CD4-positive, alpha-beta T cell (primary cell): Measurements from ENCODE around the gene C8B. TPM values are rescaled to one million over a fixed set of nuclear protein-coding genes. Genes with fewer than 3 reads are reported as not detected.

Experiments
- ATAC-seq: fragments of 200-7000 bp; cut with Tn5 transposase; one replicate; pipeline ENCODE4 v1.10.0; 2022; ENCODE audit warnings: mild to moderate bottlenecking; ENCODE audit not compliant: poor library complexity
- CTCF ChIA-PET: fragments of 350-600 bp; sonication (Branson Sonifier 250); formaldehyde crosslinking; loops from one replicate; lab custom pipeline; 2021; ENCODE audit warnings: antibody characterized with exemption, inconsistent platforms; lab: Charles Lee
- POLR2A ChIA-PET: fragments of 350-600 bp; sonication (Branson Sonifier 250); formaldehyde crosslinking; loops from one replicate; lab custom pipeline; 2021; ENCODE audit warnings: antibody characterized with exemption, inconsistent platforms; lab: Charles Lee
- DNase-seq, 14 experiments: peaks; one replicate each; pipeline ENCODE4 v3.0.0-alpha.2; 2013 to 2020; ENCODE audit warnings: mixed read lengths in 2 of 14
- H3K27ac ChIP-seq, 2 donors: one replicate each; pipeline versions ENCODE4 v1.5.1 to v1.7.0; 2013; ENCODE audit warnings: low read length in 2 of 2, low read depth in 1 of 2, mild to moderate bottlenecking in 1 of 2
- H3K27me3 ChIP-seq, 2 experiments: 1 replicate in 1 of 2; 2 replicates in 1 of 2; pipeline versions ENCODE4 v1.6.1 to v1.7.0; 2013; ENCODE audit warnings: low read length in 2 of 2, control low read depth in 1 of 2, mild to moderate bottlenecking in 1 of 2, moderate library complexity in 1 of 2; ENCODE audit not compliant: insufficient read depth in 2 of 2, control insufficient read depth in 1 of 2
- H3K36me3 ChIP-seq: one replicate; pipeline ENCODE4 v1.6.1; 2013; ENCODE audit warnings: low read length, control low read depth; ENCODE audit not compliant: insufficient read depth
- H3K4me1 ChIP-seq: one replicate; pipeline ENCODE4 v1.6.1; 2013; ENCODE audit warnings: low read length, control low read depth; ENCODE audit not compliant: insufficient read depth
- H3K4me3 ChIP-seq: one replicate; pipeline ENCODE4 v1.5.1; 2013; ENCODE audit warnings: mild to moderate bottlenecking, low read length, moderate library complexity
- H3K9me3 ChIP-seq, 2 experiments: 1 replicate in 1 of 2; 2 replicates in 1 of 2; pipeline versions ENCODE4 v1.6.1 to v1.7.0; 2013; ENCODE audit warnings: low read length in 2 of 2, mild to moderate bottlenecking in 2 of 2, control low read depth in 1 of 2, moderate library complexity in 1 of 2; ENCODE audit not compliant: control insufficient read depth in 1 of 2, insufficient read depth in 1 of 2
- H3K27ac Mint-ChIP-seq: one replicate; pipeline ENCODE4 v1.8.0; 2020; ENCODE audit warnings: mixed read lengths
- H3K27me3 Mint-ChIP-seq: one replicate; pipeline ENCODE4 v1.8.0; 2021; ENCODE audit warnings: mixed read lengths
- H3K36me3 Mint-ChIP-seq: one replicate; pipeline ENCODE4 v1.8.0; 2021; ENCODE audit warnings: low read depth, mixed read lengths
- H3K4me1 Mint-ChIP-seq: one replicate; pipeline ENCODE4 v1.8.0; 2021; ENCODE audit warnings: low read depth, mixed read lengths
- H3K4me3 Mint-ChIP-seq: one replicate; pipeline ENCODE4 v1.8.0; 2020; ENCODE audit warnings: mild to moderate bottlenecking, mixed read lengths
- H3K9me3 Mint-ChIP-seq: one replicate; pipeline ENCODE4 v1.8.0; 2020; ENCODE audit warnings: mixed read lengths
- intact Hi-C, 2 experiments: fragments of 100-400 bp; cut with DNase I in 1 of 2; cut with micrococcal nuclease in 1 of 2; formaldehyde crosslinking; loops; one replicate each; pipeline versions ENCODE4 v1.15.1 to v1.9.0; 2023 to 2025; cut with DNase I, micrococcal nuclease
- total RNA-seq, 174 experiments: library from RNA in 2 of 174; stranded (reverse) in 2 of 174; gene quantifications; one replicate each; pipeline ENCODE4 v1.2.3 and lab custom pipeline; 2021 to 2026
- TF ChIP-seq, protein P1 (sequence below): fragments of 200-600 bp; IDR thresholded peaks from one replicate; pipeline ENCODE4 v1.8.0; 2022; ENCODE audit warnings: antibody characterized with exemption, mild to moderate bottlenecking

The C8B gene
- total RNA-seq, 2 experiments from 2014 or later, result not detected

DNA sequence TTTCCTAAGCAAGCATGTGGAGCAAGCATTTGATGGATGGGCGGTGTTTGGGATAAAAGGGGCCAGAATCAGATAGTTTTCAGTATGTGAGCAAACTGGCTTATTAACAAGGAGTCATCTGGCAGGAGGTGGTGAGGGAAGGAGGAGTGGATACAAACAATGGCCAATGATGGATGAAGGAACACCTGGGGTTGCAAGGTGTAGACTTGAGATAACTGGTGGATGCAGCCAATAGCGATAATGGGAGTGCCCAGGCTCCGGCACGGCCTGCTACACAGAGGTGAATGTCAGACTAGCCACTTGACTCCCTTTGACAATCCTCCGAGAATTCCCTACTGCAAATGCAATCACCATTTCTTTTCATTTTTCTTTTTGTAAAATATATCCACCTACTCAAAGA is 41.7 kb downstream of the C8B start:
- Mint-ChIP-seq H3K9me3 (no peaks in the 10 kb centered on the region), H3K27me3 (peaks cover 30% of the 10 kb centered on the region), H3K36me3 (no peaks in the 10 kb centered on the region), H3K4me3 (no peak overlapping the region), H3K27ac (no peak overlapping the region), H3K4me1 (no peaks in the 10 kb centered on the region)
- ATAC-seq (no peak), DNase-seq (no peak)
- no peaks in the 10 kb centered on the region for H3K27me3 ChIP-seq
- POLR2A ChIA-PET, result no interaction called here
- no peaks in the 10 kb centered on the region for H3K4me1 ChIP-seq
- no peak overlapping the region for H3K4me3 ChIP-seq
- CTCF ChIA-PET, result no interaction called here
- no peaks in the 10 kb centered on the region for H3K9me3 ChIP-seq
- intact Hi-C loops, result loop anchor here in 1 of 2 experiments (10.0 kb wide), 1 partner anchor 59 kb away; no protein-coding TSS in a partner anchor
- TF ChIP-seq, protein P1, sequence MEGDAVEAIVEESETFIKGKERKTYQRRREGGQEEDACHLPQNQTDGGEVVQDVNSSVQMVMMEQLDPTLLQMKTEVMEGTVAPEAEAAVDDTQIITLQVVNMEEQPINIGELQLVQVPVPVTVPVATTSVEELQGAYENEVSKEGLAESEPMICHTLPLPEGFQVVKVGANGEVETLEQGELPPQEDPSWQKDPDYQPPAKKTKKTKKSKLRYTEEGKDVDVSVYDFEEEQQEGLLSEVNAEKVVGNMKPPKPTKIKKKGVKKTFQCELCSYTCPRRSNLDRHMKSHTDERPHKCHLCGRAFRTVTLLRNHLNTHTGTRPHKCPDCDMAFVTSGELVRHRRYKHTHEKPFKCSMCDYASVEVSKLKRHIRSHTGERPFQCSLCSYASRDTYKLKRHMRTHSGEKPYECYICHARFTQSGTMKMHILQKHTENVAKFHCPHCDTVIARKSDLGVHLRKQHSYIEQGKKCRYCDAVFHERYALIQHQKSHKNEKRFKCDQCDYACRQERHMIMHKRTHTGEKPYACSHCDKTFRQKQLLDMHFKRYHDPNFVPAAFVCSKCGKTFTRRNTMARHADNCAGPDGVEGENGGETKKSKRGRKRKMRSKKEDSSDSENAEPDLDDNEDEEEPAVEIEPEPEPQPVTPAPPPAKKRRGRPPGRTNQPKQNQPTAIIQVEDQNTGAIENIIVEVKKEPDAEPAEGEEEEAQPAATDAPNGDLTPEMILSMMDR, result no peak
- H3K36me3 ChIP-seq, result no peaks in the 10 kb centered on the region
- H3K27ac ChIP-seq, result no peak overlapping the region

DNA sequence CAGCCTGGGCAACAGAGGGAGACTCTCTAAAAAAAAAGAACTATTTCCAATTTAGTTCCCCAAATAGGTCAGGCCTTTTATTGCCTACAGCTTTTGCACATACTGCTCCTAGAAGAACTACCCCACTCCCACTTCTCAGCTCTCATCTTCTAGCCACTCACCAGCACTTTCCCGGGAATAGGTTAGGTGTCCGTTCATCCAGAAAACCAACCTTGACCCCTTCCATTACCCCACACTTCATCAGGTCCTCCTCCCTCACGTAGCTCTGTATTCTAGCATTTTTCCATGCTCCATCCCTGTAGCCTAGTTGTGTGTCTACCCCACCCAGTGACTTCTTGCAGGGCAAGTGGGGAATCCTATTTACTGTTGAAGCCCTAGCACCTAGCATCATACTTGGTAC is 42.6 kb downstream of the C8B start:
- DNase-seq (no peak), ATAC-seq (no peak)
- ChIA-PET POLR2A (no interaction called here), CTCF (no interaction called here)
- H3K27ac ChIP-seq, result no peak overlapping the region
- H3K36me3 ChIP-seq, result no peaks in the 10 kb centered on the region
- no peaks in the 10 kb centered on the region for H3K4me1 ChIP-seq
- Mint-ChIP-seq H3K4me1 (no peaks in the 10 kb centered on the region), H3K27me3 (peaks cover 30% of the 10 kb centered on the region), H3K4me3 (no peak overlapping the region), H3K36me3 (no peaks in the 10 kb centered on the region), H3K27ac (no peak overlapping the region), H3K9me3 (no peaks in the 10 kb centered on the region)
- intact Hi-C loops, result loop anchor here in 1 of 2 experiments (10.0 kb wide), 1 partner anchor 58 kb away; no protein-coding TSS in a partner anchor
- H3K27me3 ChIP-seq, result no peaks in the 10 kb centered on the region
- no peak overlapping the region for H3K4me3 ChIP-seq
- TF ChIP-seq, protein P1, result no peak
- H3K9me3 ChIP-seq, result no peaks in the 10 kb centered on the region

DNA sequence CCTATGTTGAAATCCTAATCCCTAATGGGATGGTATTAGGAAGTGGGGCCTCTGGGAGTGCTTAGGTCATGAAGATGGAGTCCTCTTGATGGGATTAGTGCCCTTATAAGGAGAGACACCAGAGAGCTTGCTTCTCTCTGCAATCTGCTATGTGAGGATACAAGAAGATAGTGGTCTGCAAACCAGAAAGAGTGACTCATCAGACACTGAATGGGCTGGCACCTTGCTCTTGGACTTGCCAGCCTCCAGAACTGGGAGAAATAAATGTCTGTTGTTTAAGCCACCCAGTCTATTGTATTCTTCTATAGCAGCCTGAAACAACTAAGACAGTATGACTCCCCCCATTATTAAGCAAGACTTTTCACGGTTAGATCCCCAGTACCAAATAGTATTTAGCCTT is 43.3 kb downstream of the C8B start:
- Histone ChIP-seq H3K27me3 (no peaks in the 10 kb centered on the region), H3K4me1 (no peaks in the 10 kb centered on the region), H3K36me3 (no peaks in the 10 kb centered on the region), H3K27ac (no peak overlapping the region), H3K9me3 (no peaks in the 10 kb centered on the region), H3K4me3 (no peak overlapping the region)
- POLR2A ChIA-PET, result no interaction called here
- Mint-ChIP-seq H3K36me3 (no peaks in the 10 kb centered on the region), H3K27me3 (peaks cover 30% of the 10 kb centered on the region), H3K27ac (no peak overlapping the region), H3K4me1 (no peaks in the 10 kb centered on the region), H3K4me3 (no peak overlapping the region), H3K9me3 (no peaks in the 10 kb centered on the region)
- no peak for ATAC-seq
- TF ChIP-seq, protein P1, result no peak
- no peak for DNase-seq
- CTCF ChIA-PET, result no interaction called here
- intact Hi-C loops, result loop anchor here in 1 of 2 experiments (10.0 kb wide), 1 partner anchor 58 kb away; no protein-coding TSS in a partner anchor
